Left renal pelvis (tissue), 4 donors: ENCODE results near the gene H2BW1. TPM values are rescaled to one million over a fixed set of nuclear protein-coding genes. Genes with fewer than 3 reads are reported as not detected.
"Not testable (repeated sequence)": the region's sequence is repeated elsewhere in the genome, so short reads cannot be mapped to it uniquely, and the experiment has no call there.

ENCODE experiments used
- DNase-seq, 4 donors: peaks; one replicate each; pipeline ENCODE4 v3.0.0-alpha.2; 2013; ENCODE audit warnings: low read depth in 4 of 4, low spot score in 3 of 4
- polyA plus RNA-seq, 4 donors: library from polyadenylated mRNA; unstranded; fragments of 120-200 nt; gene quantifications; one replicate each; pipeline ENCODE4 v1.2.1, GENCODE V29; 2013; ENCODE audit not compliant: insufficient read length in 4 of 4

H2BW1 gene, protein sequence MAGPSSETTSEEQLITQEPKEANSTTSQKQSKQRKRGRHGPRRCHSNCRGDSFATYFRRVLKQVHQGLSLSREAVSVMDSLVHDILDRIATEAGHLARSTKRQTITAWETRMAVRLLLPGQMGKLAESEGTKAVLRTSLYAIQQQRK
- polyA plus RNA-seq, result under 1 TPM in 1 of 4 donors, not detected in 3; 0.40 TPM

DNA sequence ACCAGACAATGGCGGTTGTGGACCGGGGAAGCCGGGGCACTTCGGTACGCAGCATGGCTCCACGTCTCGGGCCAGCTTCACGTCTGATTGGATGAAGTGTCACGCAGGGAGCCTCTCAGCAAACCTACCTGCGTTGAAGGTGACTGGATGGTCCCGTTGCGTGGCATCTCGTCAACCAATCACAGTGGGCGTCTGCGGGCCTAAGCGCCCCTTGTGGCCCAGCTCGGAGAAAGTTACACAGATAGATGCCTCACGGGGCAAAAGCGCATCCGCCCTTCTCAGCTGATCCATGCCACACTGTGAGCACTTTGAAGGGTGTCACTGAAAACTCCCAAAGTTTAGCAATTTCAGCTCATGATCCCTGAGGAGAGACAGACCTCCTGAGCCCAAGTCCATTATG, at the start of gene H2BW1:
Gene H2BW1 (minus strand): TSS at position 103 of the 400 bp plus-strand sequence. CDS start 132 bp downstream, outside the sequence.
- DNase-seq, result no peak

DNA sequence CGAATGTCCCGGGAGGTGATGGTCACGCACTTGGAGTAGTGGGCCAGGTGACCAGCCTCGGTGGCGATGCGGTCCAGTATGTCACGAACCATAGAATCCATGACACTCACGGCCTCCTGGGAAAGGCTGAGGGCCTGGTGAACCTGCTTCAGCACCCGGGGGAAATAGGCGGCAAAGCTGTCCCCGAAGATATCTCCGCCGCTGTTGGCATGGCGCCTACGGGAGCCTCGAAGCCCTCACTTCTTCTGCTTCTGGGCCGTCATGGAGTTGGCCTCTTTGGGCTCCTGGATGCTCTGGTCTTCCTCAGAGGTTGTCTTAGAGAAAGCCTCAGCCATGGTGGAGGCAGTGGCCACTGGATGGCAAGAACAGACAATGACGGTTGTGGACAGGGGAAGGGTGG, 49.1 kb upstream of the H2BW1 start:
- not testable (repeated sequence) for DNase-seq

DNA sequence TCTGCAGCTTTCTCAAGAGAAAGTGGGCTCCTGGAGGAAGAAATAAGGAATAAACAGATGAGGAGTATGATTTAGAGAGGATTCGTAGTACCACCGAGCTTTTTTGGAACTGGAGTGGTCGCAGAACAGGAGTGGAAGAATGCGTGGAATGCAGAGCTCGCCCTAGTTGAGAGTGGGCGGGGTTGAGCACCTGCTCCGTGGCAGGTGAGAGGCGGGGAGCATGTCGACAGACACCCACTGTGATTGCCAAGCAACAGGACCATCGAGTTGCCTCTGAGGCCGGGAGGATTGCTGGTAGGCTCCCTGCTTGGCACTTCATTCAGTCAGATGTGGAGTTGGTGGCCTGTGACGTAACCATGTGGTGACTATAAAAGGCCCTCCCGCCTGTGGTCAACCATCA, 41.4 kb upstream of the H2BW1 start:
- not testable (repeated sequence) for DNase-seq

DNA sequence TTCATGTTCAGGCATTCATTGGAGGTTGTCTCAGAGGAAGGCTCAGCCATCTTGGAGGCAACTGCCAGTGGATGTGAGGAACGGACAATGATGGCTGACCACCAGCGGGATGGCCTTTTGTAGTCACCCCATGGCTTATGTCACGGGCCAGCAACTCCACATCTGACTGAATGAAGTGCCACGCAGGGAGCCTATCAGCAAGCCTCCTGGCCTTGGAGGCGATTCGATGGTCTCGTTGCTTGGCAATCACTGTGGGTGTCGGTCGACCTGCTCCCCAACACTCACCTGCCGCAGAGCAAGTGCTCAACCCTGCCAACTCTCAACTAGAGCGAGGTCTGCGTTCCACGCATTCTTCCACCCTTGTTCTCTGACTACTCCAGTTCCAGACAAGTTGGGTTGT, 33.7 kb upstream of the H2BW1 start:
- DNase-seq, result no peak

DNA sequence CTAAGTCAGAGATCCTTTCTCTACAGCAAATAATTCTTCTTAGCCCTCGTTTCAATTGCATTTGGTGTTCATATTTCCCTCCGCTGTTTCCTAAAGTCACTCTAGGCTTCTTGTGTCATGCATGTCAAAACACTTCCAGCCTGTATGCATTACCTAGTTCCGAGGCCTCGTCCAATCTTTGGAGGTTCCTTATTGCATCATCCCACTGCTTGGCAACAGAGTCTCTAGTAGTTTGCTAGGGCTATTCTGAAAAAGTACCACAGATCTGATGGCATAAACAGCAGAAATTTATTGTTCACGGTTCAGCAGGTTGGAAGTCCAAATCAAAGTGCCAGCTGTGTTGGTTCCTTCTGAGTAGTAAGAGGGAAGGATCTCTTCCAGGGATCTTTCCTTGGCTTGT, 32.1 kb upstream of the H2BW1 start:
- no peak for DNase-seq

DNA sequence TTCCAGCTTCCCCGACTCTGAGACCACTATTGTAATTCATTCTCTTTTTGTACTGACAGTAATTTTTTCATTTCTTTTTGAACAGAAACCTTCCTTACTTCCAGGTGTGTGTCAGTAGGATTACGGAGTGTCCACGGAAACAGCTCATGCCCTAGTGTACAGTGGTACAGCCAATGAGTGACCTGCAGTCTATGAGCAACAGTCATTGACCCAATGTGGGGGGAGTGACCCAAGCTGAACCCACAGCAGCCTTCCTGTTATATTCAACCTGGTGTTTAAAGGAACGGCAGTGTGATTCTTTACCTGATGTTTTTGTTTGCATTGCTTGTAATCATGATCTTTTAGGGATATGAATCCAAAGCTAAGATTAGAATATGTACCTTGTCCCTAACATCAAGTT, 27.5 kb upstream of the H2BW1 start:
- DNase-seq, result no peak

DNA sequence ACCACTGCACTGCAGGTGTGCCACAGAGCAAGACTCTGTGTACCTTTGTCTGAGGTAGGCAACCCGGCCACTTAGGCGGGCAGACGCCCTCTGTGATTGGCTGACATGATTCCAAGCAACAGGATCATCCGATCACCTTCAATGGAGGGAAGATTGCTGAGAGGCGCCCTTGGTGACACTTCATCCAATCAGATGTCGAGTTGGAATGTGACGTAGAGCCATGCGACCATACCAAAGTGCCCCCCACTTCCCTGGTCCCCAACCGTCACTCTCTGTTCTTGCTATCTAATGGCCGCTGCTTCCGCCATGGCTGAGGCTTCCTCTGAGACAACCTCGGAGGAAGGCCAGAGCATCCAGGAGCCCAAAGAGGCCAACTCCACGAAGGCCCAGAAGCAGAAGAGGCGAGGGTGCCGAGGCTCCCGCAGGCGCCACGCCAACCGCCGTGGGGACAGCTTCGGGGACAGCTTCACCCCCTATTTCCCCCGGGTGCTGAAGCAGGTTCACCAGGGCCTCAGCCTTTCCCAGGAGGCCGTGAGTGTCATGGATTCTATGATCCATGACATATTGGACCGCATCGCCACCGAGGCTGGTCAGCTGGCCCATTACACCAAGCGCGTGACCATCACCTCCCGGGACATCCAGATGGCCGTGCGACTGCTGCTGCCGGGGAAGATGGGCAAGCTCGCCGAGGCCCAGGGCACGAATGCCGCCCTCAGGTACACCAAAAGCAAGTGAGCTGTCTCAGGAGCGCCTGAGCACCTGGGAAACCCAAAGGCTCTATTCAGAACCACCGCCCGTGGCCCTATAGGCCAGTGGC, 26.4 kb upstream of the H2BW1 start, which contains the start of gene H2BW2:
Gene H2BW2 (plus strand): TSS at position 268 of the 817 bp plus-strand sequence. CDS start 39 bp downstream, at position 307.
- no peak for DNase-seq

DNA sequence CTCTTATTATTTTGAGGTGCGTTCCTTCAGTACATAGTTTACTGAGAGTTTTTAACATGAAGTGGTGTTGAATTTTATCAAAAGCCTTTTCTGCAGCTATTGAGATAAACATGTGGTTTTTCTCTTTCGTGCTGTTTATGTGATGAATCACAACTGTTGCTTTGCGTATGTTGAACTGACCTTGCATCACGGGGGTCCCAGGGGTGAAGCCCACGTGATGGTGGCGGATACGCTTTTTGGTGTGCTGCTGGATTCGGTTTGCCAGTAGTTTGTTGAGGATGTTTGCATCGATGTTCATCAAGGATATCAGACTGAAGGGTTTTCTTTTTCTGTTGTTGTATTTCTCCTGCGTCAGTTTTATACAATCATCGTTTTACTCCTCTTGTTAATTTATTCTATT, 4.6 kb upstream of the H2BW1 start:
- DNase-seq, result no peak

DNA sequence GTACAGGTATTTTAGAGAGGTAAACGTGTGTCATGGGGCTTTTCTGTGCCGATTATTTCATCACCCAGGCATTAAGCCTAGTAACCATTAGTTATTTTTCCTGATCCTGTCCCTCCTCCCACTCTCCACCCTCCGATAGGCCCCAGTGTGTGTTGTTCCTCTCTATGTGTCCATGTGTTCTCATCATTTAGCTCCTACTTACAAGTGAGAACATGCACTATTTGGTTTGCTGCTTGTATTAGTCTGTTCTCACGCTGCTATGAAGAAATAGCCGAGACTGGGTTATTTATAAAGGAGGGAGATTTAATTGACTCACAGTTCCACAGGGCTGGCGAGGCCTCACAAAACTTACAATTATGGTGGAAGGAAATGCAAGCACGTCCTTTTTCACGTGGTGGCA, 2.1 kb upstream of the H2BW1 start:
- DNase-seq, result not testable (repeated sequence)

DNA sequence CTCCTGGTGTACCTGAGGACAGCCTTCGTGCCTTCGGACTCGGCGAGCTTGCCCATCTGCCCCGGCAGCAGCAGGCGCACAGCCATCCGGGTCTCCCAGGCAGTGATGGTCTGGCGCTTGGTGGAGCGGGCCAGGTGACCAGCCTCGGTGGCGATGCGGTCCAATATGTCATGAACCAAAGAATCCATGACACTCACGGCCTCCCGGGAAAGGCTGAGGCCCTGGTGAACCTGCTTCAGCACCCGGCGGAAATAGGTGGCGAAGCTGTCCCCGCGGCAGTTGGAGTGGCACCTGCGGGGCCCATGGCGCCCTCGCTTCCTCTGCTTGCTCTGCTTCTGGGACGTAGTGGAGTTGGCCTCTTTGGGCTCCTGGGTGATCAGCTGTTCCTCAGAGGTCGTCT, 350 bp downstream of the H2BW1 start:
- no peak for DNase-seq

DNA sequence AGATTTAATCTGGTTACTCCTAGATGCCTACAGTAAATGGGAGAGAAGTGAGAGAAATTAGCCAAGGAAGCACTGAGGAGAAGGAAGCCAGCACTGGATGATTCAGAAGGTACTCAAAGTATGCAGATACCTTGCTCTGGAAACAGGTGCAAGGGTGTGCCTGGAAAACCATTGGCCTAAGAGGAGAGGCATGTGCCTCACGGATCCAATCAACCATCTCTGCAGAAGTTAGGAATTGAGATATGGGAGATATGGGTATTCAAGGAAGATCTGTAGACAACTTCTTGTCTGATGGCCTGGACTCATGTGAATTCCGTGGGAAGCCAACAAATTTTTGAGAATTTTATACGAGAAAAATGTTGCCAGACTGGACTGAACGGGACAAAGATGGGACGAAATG, 4.7 kb downstream of the H2BW1 start:
- DNase-seq, result no peak

DNA sequence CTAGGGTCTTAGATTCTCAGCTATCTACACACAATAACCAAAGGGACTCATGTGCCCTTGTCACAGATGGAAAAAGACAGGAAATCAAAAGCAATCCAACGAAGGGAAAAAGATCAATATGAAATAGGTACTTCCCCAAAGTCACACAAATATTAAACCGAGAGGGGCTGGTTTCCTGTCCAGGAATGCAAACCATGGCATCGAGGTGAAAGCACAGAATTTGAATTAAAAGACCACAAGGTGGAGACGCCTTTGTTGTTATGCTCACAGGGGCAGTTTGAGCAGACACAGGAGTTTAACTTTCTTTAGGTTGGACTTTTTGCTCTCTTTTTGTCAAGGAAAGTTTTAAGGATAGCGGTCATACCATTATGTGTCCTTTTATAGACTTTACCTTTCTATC, 14.3 kb downstream of the H2BW1 start:
- no peak for DNase-seq

DNA sequence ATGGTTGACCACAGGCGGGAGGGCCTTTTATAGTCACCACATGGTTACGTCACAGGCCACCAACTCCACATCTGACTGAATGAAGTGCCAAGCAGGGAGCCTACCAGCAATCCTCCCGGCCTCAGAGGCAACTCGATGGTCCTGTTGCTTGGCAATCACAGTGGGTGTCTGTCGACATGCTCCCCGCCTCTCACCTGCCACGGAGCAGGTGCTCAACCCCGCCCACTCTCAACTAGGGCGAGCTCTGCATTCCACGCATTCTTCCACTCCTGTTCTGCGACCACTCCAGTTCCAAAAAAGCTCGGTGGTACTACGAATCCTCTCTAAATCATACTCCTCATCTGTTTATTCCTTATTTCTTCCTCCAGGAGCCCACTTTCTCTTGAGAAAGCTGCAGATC, 30.0 kb downstream of the H2BW1 start:
- not testable (repeated sequence) for DNase-seq

DNA sequence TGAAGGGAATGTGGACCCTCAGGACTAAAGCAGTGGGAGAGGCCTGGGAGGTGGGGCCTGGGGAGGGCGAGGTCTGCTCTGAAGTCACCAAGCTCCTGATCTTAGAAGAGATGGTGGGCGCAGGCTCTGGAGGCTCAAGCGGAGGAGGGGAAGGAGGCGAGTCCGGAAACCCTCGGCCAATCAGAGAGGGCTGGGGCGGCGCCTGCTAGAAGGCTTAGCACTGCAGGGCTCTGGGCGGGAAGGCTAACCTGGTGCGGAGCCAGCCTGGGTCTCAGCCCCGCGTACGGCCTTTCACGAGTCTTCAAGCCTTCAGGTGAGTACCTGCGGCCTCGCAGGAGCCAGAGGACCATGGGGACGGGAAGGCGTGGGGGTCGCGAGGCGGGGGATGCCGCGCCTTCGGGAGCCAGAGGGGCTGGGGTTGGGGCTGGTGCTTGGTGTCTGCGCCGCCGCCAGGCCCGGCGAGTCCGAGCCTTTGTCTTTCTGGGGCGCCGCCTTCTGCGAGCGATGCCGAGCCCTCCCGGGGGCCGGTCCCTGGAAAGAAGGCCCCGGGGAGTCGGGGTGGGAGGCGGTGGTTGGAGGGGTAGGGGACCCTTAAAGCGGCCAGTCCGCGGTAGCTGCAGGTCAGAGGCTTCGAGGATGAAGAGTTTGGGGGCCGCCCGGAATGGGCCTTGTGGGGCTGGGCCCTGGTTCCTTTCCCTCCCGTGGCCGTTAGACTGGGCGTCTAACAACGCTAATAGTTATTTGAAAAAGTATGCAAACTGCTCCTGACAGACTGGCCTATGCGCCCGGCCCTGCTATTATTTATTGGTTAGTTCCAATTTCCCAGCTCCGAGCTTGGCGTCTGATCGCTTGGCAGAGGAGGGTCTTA, 50.9 kb downstream of the H2BW1 start, which contains the start of gene TMSB15B:
Gene TMSB15B (plus strand): TSS at position 217 of the 868 bp plus-strand sequence.
- DNase-seq, result not testable (repeated sequence)

Other genes starting within 250 kb of the H2BW1 start
- gene PLP1, start 236.9 kb downstream of the H2BW1 start, polyA plus RNA-seq, result 10 to 100 TPM in 3 of 4 donors, 1 to 10 TPM in 1; 5.1 to 77.9 (median 15.6) TPM
- gene RAB9B, start 181.5 kb downstream of the H2BW1 start, polyA plus RNA-seq, result 1 to 10 TPM; 2.7 to 4.1 (median 3.2) TPM
- gene TMSB15B, start 51.1 kb downstream of the H2BW1 start, polyA plus RNA-seq, result 10 to 100 TPM; 23.2 to 27.0 (median 23.9) TPM
- gene H2BW2, start 26.2 kb upstream of the H2BW1 start, polyA plus RNA-seq, result 1 to 10 TPM in 2 of 4 donors, under 1 TPM in 2; 0.66 to 1.2 (median 0.93) TPM
- gene TMSB15C, start 62.5 kb upstream of the H2BW1 start, polyA plus RNA-seq, result 10 to 100 TPM; 11.0 to 17.1 (median 13.1) TPM
- gene ZCCHC18, start 98.8 kb upstream of the H2BW1 start, polyA plus RNA-seq, result 1 to 10 TPM; 4.3 to 7.1 (median 5.6) TPM
- gene SLC25A53, start 143.3 kb upstream of the H2BW1 start, polyA plus RNA-seq, result 10 to 100 TPM in 3 of 4 donors, 1 to 10 TPM in 1; 8.9 to 12.8 (median 11.4) TPM
- 10 to 100 TPM; 21.3 to 48.1 (median 42.5) TPM for gene FAM199X, start 152.7 kb upstream of the H2BW1 start, polyA plus RNA-seq
- gene ESX1, start 241.2 kb upstream of the H2BW1 start, polyA plus RNA-seq, result not detected